Choroid plexus epithelial cell (primary cell): ENCODE results near the gene KLF11.

Experiments used
- DNase-seq: peaks from one replicate; pipeline ENCODE4 v3.0.0-alpha.2; 2010; ENCODE audit warnings: low read depth
- H3K4me3 ChIP-seq: 2 replicates; pipeline ENCODE4 v1.5.1; 2011; ENCODE audit warnings: low read depth, mild to moderate bottlenecking, control low read depth, low read length, moderate library complexity
- CTCF ChIP-seq: conservative IDR thresholded peaks from 2 replicates; pipeline ENCODE4 v1.5.1; 2011; ENCODE audit warnings: low read depth, mild to moderate bottlenecking, control low read depth, inconsistent platforms, low read length, moderate library complexity

KLF11 gene

GRCh38 chr2:9999693-10000092 is 43.7 kb upstream of the KLF11 start:
- no peak for TF ChIP-seq CTCF
- H3K4me3 ChIP-seq, result no peak overlapping the region
- no peak for DNase-seq

- H3K4me3 ChIP-seq, result no peak overlapping the region
- DNase-seq, result no peak
- TF ChIP-seq CTCF, result no peak
Observed at GRCh38 chr2:10000541-10000940, 42.8 kb upstream of the KLF11 start.

DNA sequence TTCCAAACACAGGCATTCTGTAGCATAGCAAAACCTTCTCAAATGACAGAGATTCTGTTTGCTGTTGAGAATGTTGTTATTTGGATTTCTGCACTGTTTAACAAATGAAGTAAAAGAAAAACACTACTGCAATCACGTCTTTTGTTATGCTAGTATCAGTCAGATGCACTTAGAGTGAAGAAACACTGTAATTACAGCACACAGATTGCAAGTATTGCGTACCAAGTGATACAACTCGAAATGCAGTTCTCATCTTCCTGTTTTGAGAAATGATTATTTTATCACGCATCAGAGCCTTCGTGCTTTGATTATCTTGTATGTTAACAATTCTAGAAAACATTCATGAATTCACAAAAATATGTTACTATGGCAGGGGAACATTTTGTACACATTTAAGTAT is 41.8 kb upstream of the KLF11 start:
- no peak overlapping the region for H3K4me3 ChIP-seq
- DNase-seq, result no peak
- no peak for TF ChIP-seq CTCF

GRCh38 chr2:10002109-10002508 is 41.2 kb upstream of the KLF11 start:
- TF ChIP-seq CTCF, result no peak
- DNase-seq, result no peak
- no peak overlapping the region for H3K4me3 ChIP-seq

DNA sequence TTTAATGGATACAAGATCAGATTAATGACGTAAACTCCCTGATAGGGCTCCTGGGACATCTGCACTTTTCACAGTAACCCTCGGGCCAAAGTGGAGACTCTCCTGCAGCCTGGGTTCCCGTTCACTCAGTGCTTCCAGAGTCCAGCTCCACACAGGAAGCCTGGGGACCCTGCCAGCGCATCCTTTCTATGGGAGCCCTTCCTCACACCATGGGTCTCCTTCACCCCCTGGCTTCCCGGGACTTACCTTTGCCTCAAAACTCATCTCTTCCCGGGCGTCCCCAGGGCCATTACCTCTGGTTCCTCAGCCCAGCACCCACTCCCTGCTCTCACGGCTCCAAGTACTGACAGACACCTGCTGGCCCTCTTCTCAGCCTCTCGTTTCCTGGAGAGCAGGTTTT is 40.7 kb upstream of the KLF11 start:
- no peak for TF ChIP-seq CTCF
- DNase-seq, result no peak

DNA sequence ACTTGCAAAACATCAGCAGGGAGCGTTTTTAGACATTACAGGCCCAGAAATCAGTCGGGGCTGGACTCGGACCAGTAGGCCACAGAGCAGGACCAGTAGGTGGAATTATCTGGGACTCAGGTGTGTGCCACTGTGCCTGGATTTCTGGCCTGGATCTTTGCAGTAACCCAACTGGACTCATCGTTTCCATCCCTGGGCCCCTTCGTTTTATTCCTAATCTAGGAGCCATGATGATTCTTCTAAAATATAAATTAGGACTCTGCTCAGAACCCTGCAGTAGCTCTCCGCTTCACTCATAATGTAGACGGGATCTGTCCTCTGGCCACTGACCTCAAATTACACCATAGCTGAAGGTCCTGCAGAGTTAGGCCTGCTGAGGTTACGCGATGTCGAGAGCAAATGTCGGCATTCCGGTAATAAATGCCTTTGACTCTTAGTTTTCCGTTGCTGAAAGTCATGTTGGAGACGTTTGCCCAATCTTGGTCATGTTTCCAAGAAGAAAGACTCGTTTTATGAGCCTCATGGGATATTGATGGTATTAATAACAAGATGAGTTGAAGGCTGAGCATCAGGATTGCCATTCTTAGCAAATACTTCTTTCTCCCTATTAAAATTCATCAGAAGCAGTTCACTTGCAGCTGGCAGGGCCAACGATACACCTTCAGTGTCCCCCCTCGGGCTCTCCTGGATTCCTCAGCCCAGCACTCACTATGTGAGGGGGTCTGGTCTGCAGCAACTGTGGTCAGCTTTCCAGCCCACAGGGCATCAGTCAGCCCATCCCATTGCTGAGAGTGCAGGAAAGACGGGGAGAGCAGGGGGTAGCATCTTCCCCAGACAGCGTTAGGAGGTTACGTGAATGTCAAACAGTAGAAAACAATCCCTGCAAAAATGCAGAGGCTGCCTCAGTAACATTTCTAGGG is 39.9 kb upstream of the KLF11 start:
- no peak for TF ChIP-seq CTCF
- no peak for DNase-seq
- no peak overlapping the region for H3K4me3 ChIP-seq

More for the DNA sequence above, 40.7 kb upstream of the KLF11 start:
- no peak overlapping the region for H3K4me3 ChIP-seq

GRCh38 chr2:10004401-10004800 is 38.9 kb upstream of the KLF11 start:
- H3K4me3 ChIP-seq, result no peak overlapping the region
- no peak for TF ChIP-seq CTCF
- no peak for DNase-seq
